Thyroid gland (tissue), 4 donors: Measurements from ENCODE around the gene CIPC.

Source experiments
- POLR2A ChIP-seq, 2 donors: fragments of 450-650 bp; IDR thresholded peaks; one replicate each; pipeline ENCODE4 v1.6.1; 2017; ENCODE audit warnings: antibody characterized with exemption in 2 of 2, mild to moderate bottlenecking in 2 of 2, moderate library complexity in 1 of 2
- TF ChIP-seq, protein P1 (sequence below), 6 experiments: fragments of 200-600 bp in 3 of 6; fragments of 450-650 bp in 3 of 6; sonication (generic) in 3 of 6; IDR thresholded peaks; one replicate each; pipeline ENCODE4 v1.5.1; 2016 to 2019; ENCODE audit warnings: antibody characterized with exemption in 6 of 6, mild to moderate bottlenecking in 2 of 6, inconsistent platforms in 1 of 6, moderate library complexity in 1 of 6

DNA sequence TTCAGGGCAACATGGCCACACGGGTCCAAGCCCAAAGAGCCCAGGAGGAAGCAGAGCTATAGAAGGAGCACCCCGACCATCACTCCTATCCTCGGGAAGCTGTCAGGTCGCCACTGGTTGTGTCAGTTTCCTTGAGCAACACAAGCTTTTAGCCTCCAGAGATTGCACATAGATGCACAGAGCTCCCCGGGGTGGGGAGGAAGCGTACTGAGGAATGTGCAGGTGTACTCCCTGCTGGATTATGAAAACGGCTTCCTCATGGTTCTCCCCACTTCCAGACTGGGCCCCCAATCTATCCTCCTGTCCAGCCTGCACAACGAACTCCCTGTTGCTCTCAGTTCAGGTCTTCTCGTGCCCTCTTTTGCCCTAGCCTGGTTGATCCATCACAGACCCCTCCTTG is 39.3 kb upstream of the CIPC start:
- TF ChIP-seq, protein P1, sequence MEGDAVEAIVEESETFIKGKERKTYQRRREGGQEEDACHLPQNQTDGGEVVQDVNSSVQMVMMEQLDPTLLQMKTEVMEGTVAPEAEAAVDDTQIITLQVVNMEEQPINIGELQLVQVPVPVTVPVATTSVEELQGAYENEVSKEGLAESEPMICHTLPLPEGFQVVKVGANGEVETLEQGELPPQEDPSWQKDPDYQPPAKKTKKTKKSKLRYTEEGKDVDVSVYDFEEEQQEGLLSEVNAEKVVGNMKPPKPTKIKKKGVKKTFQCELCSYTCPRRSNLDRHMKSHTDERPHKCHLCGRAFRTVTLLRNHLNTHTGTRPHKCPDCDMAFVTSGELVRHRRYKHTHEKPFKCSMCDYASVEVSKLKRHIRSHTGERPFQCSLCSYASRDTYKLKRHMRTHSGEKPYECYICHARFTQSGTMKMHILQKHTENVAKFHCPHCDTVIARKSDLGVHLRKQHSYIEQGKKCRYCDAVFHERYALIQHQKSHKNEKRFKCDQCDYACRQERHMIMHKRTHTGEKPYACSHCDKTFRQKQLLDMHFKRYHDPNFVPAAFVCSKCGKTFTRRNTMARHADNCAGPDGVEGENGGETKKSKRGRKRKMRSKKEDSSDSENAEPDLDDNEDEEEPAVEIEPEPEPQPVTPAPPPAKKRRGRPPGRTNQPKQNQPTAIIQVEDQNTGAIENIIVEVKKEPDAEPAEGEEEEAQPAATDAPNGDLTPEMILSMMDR (IDR thresholded peaks at IDR 0.05) = no peak
- TF ChIP-seq POLR2A (IDR thresholded peaks at IDR 0.05) = no peak
